SU-DHL-6 (cell line): ENCODE results near the gene FLNB.

Source experiments
- H2AFZ ChIP-seq: fragments of 200-600 bp; sonication (generic); 2 replicates; pipeline ENCODE4 v1.6.1; 2014; ENCODE audit warnings: low read depth, mild to moderate bottlenecking, moderate library complexity, mixed read lengths, antibody characterized with exemption, low read length; ENCODE audit not compliant: severe bottlenecking
- H3F3A ChIP-seq: fragments of 200-600 bp; shearing (Covaris generic); 2 replicates; pipeline ENCODE4 v1.6.0; 2016; ENCODE audit warnings: antibody characterized with exemption, mild to moderate bottlenecking; ENCODE audit not compliant: insufficient read depth
- H3K27ac ChIP-seq: fragments of 200-600 bp; sonication (generic); 2 replicates; pipeline ENCODE4 v1.5.1; 2016; ENCODE audit warnings: low read depth, mild to moderate bottlenecking, low read length, moderate library complexity, mixed read lengths
- H3K27me3 ChIP-seq: fragments of 200-600 bp; sonication (generic), shearing (Covaris generic); 2 replicates; pipeline ENCODE4 v1.6.0; 2014; ENCODE audit warnings: mild to moderate bottlenecking, low read length
- H3K36me3 ChIP-seq: fragments of 200-600 bp; sonication (generic); 2 replicates; pipeline ENCODE4 v1.6.1; 2014; ENCODE audit warnings: mild to moderate bottlenecking, low read length, mixed read lengths
- H3K4me2 ChIP-seq: fragments of 300-600, 200-600 bp; shearing (Covaris generic), sonication (generic); 2 replicates; pipeline ENCODE4 v1.6.0; 2014; ENCODE audit warnings: low read length, low read depth, mild to moderate bottlenecking; ENCODE audit not compliant: poor library complexity, severe bottlenecking
- H3K4me3 ChIP-seq: fragments of 200-600 bp; sonication (generic); 2 replicates; pipeline ENCODE4 v1.5.1; 2014; ENCODE audit warnings: antibody characterized with exemption, low read length, mild to moderate bottlenecking, mixed read lengths; ENCODE audit not compliant: insufficient read depth, poor library complexity, severe bottlenecking
- H3K79me2 ChIP-seq: fragments of 200-600 bp; sonication (generic); 2 replicates; pipeline ENCODE4 v1.6.1; 2014; ENCODE audit warnings: mild to moderate bottlenecking, low read length, moderate library complexity; ENCODE audit not compliant: insufficient read depth
- H3K9ac ChIP-seq: fragments of 200-600 bp; sonication (generic); 2 replicates; pipeline ENCODE4 v1.7.0; 2014; ENCODE audit warnings: mild to moderate bottlenecking, low read length
- H3K9me2 ChIP-seq: fragments of 200-600 bp; sonication (generic); replicated peaks from 2 replicates; pipeline ENCODE4 v1.6.1; 2014; ENCODE audit warnings: low read length; ENCODE audit not compliant: insufficient read depth
- H3K9me3 ChIP-seq: fragments of 200-600 bp; sonication (generic); 2 replicates; pipeline ENCODE4 v1.6.1; 2014; ENCODE audit warnings: low read length, mixed read lengths; ENCODE audit not compliant: insufficient read depth
- H4K20me1 ChIP-seq: fragments of 200-600 bp; sonication (generic); 2 replicates; pipeline ENCODE4 v1.6.1; 2014; ENCODE audit warnings: low read depth, mild to moderate bottlenecking, antibody characterized with exemption, low read length, moderate library complexity, mixed read lengths
- EZH2phosphoT487 ChIP-seq: fragments of 200-600 bp; sonication (generic), shearing (Covaris generic); conservative IDR thresholded peaks from 2 replicates; pipeline ENCODE4 v1.6.1; 2018; ENCODE audit warnings: mild to moderate bottlenecking, antibody characterized with exemption, low read length, moderate library complexity, mixed read lengths
- TF ChIP-seq, protein P1 (sequence below): fragments of 200-600 bp; sonication (generic); IDR thresholded peaks from one replicate; pipeline ENCODE4 v1.5.1; 2017; ENCODE audit warnings: antibody characterized with exemption, mild to moderate bottlenecking, low read length, moderate library complexity; ENCODE audit not compliant: insufficient read depth, poor library complexity, severe bottlenecking

The FLNB gene

DNA sequence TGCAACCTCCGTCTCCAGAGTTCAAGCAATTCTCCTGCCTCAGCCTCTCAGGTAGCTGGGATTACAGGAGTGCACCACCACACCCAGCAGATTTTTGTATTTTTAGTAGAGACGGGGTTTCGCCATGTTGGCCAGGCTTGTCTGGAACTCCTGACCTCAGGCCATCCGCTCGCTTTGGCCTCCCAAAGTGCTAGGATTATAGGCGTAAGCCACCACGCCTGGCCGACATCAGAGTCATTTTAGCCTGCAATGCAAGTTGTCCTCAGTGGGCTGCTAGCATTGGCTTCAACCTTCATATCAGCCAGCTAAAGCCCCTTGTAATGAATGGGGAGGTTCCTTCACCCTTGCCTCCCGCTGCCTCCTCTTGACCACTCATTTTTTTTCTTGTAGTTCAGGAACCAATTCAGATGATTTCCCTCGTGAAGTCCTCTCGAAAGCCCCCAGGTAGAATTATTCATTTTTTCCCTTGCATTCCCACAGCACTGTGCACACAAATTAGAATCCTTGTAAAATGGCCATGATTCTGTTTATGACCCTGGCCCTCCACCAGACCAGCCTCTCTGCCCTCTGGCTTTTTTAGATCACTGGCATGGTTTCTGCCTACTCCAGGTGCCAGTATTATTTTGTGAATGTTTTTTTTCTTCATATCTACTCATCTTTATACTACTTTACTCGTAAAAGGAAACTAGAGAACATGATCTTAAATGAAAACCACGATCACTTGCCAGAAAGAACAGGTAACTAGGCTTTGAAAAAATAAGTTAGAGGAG lies 29.1 kb downstream of the FLNB start:
- H3K79me2 ChIP-seq: no peaks in the 10 kb centered on the region
- no peaks in the 10 kb centered on the region for H3K36me3 ChIP-seq
- H2AFZ ChIP-seq: no peak overlapping the region
- no peak overlapping the region for H3K4me3 ChIP-seq
- no peaks in the 10 kb centered on the region for H3K9me2 ChIP-seq
- H3K9ac ChIP-seq: no peak overlapping the region
- no peak overlapping the region for H3K27ac ChIP-seq
- no peaks in the 10 kb centered on the region for H3K27me3 ChIP-seq
- TF ChIP-seq, protein P1, sequence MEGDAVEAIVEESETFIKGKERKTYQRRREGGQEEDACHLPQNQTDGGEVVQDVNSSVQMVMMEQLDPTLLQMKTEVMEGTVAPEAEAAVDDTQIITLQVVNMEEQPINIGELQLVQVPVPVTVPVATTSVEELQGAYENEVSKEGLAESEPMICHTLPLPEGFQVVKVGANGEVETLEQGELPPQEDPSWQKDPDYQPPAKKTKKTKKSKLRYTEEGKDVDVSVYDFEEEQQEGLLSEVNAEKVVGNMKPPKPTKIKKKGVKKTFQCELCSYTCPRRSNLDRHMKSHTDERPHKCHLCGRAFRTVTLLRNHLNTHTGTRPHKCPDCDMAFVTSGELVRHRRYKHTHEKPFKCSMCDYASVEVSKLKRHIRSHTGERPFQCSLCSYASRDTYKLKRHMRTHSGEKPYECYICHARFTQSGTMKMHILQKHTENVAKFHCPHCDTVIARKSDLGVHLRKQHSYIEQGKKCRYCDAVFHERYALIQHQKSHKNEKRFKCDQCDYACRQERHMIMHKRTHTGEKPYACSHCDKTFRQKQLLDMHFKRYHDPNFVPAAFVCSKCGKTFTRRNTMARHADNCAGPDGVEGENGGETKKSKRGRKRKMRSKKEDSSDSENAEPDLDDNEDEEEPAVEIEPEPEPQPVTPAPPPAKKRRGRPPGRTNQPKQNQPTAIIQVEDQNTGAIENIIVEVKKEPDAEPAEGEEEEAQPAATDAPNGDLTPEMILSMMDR: no peak
- TF ChIP-seq EZH2phosphoT487: no peak
- no peak overlapping the region for H3K4me2 ChIP-seq
- H4K20me1 ChIP-seq: no peaks in the 10 kb centered on the region
- no peaks in the 10 kb centered on the region for H3K9me3 ChIP-seq
- no peaks in the 10 kb centered on the region for H3F3A ChIP-seq

DNA sequence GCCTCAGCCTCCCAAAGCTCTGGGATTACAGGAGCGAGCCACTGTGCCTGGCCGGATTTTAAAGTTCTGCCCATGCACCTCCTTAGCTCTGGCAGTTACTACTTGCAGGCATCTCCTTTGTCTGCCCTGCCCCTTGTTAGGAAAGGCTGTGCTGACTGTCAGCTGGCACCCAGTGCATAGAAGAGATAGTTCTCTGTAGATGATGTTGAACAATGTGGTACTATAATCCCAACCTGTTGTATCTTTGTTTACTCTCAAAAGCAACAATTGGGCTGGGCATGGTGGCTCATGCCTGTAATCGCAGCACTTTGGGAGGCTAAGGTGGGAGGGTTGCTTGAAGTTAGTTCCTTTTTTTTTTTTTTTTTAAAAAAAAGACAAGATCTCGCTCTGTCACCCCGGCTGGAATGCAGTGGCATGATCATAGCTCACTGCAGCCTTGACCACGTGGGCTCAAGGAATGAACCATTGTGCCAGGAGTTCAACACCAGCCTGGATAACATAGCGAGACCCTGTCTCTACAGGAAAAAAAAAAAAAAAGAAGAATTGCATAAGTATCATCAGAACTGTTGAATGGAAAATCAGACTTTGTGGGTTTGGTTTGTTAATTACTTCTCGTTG lies 30.6 kb downstream of the FLNB start:
- no peaks in the 10 kb centered on the region for H3K36me3 ChIP-seq
- H3F3A ChIP-seq: no peaks in the 10 kb centered on the region
- H2AFZ ChIP-seq: no peak overlapping the region
- no peaks in the 10 kb centered on the region for H3K9me3 ChIP-seq
- no peak overlapping the region for H3K27ac ChIP-seq
- no peaks in the 10 kb centered on the region for H3K79me2 ChIP-seq
- H3K4me3 ChIP-seq: no peak overlapping the region
- no peaks in the 10 kb centered on the region for H3K27me3 ChIP-seq
- H4K20me1 ChIP-seq: no peaks in the 10 kb centered on the region
- H3K4me2 ChIP-seq: no peak overlapping the region
- no peaks in the 10 kb centered on the region for H3K9me2 ChIP-seq
- no peak overlapping the region for H3K9ac ChIP-seq
- TF ChIP-seq EZH2phosphoT487: no peak
- TF ChIP-seq, protein P1: no peak

DNA sequence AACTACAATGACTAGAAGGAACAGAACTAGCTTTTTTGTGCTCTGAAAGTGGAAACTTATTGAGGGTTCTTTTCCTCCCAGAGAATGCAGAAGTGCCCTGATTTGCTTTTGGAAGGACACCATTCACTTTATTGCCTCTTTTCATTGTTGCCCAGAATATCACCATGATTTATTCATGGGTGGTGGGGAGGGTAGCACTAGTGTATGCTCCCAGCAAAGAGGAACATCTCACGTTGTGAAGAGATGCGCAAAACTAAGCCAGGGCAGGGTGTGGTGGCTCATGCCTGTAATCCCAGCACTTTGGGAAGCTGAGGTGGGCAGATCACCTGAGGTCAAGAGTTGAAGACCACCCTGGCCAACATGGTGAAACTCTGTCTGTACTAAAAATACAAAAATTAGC lies 31.4 kb downstream of the FLNB start:
- Histone ChIP-seq H2AFZ (no peak overlapping the region), H3K9me3 (no peaks in the 10 kb centered on the region), H3K9me2 (no peaks in the 10 kb centered on the region), H4K20me1 (no peaks in the 10 kb centered on the region), H3K9ac (no peak overlapping the region), H3K4me2 (no peak overlapping the region), H3K27me3 (no peaks in the 10 kb centered on the region), H3F3A (no peaks in the 10 kb centered on the region), H3K79me2 (no peaks in the 10 kb centered on the region), H3K27ac (no peak overlapping the region), H3K36me3 (no peaks in the 10 kb centered on the region), H3K4me3 (no peak overlapping the region)
- TF ChIP-seq EZH2phosphoT487: no peak
